Astrocyte of the spinal cord (primary cell): Measurements from ENCODE around the gene MYOZ2.

Experiments used
- DNase-seq: peaks from one replicate; pipeline ENCODE4 v3.0.0; 2011; ENCODE audit warnings: low read depth, low spot score
- H3K4me3 ChIP-seq: 2 replicates; pipeline ENCODE4 v1.5.1; 2011; ENCODE audit warnings: low read depth, mild to moderate bottlenecking, low read length, moderate library complexity
- CTCF ChIP-seq: IDR thresholded peaks from 2 replicates; pipeline ENCODE4 v1.5.1; 2012; ENCODE audit warnings: low read depth, mild to moderate bottlenecking, low read length, inconsistent platforms
- in situ Hi-C: cut with HindIII; loops from 2 replicates; pipeline ENCODE4 v1.10.0; 2017; ENCODE audit warnings: low sequenced_read_pairs

Gene MYOZ2

GRCh38 chr4:119229908-119230687, 94.5 kb downstream of the MYOZ2 start:
- TF ChIP-seq CTCF: no peak
- H3K4me3 ChIP-seq: no peak overlapping the region
- in situ Hi-C loops: no loop called here
- DNase-seq: no peak

GRCh38 chr4:119231491-119231890, 95.9 kb downstream of the MYOZ2 start:
- TF ChIP-seq CTCF: no peak
- in situ Hi-C loops: no loop called here
- H3K4me3 ChIP-seq: no peak overlapping the region
- DNase-seq: no peak

GRCh38 chr4:119232286-119232685, 96.7 kb downstream of the MYOZ2 start:
- no peak for DNase-seq
- H3K4me3 ChIP-seq: no peak overlapping the region
- in situ Hi-C loops: no loop called here
- TF ChIP-seq CTCF: no peak

- DNase-seq: peak; percentile 5
- no peak for TF ChIP-seq CTCF
- in situ Hi-C loops: no loop called here
Observed at GRCh38 chr4:119233191-119233590, 97.6 kb downstream of the MYOZ2 start.

GRCh38 chr4:119233750-119234149, 98.1 kb downstream of the MYOZ2 start:
- no peak for TF ChIP-seq CTCF
- in situ Hi-C loops: no loop called here
- no peak for DNase-seq
- no peak overlapping the region for H3K4me3 ChIP-seq

More at GRCh38 chr4:119233191-119233590, 97.6 kb downstream of the MYOZ2 start:
- H3K4me3 ChIP-seq: no peak overlapping the region

- no peak overlapping the region for H3K4me3 ChIP-seq
- DNase-seq: no peak
- TF ChIP-seq CTCF: no peak
- in situ Hi-C loops: no loop called here
Observed at GRCh38 chr4:119237201-119237600, 101.6 kb downstream of the MYOZ2 start.
